ENCODE data around the gene SH3D21.

The SH3D21 gene

GRCh38 chr1:36359383-36359782 lies 53.2 kb downstream of the SH3D21 start:
- DNase-seq (ENCODE audit: low spot score), result no peak

- DNase-seq (ENCODE audit: low spot score), result no peak
These were observed 53.9 kb downstream of the SH3D21 start for GRCh38 chr1:36359911-36360550.

- DNase-seq (ENCODE audit: low spot score), result no peak
These were observed 59.2 kb downstream of the SH3D21 start for GRCh38 chr1:36365381-36365780.

- no peak for DNase-seq (ENCODE audit: low spot score)
These were observed 60.0 kb downstream of the SH3D21 start for GRCh38 chr1:36366091-36366661.

- no peak for DNase-seq (ENCODE audit: low spot score)
These were observed 60.9 kb downstream of the SH3D21 start for GRCh38 chr1:36367066-36367465.

- no peak for DNase-seq (ENCODE audit: low spot score)
These were observed 61.6 kb downstream of the SH3D21 start for GRCh38 chr1:36367798-36368197.

- DNase-seq (ENCODE audit: low spot score), result peak; percentile 89
These were observed 63.1 kb downstream of the SH3D21 start for GRCh38 chr1:36369061-36369861.

All from germinal center (tissue), 1 donor.